Activated CD8-positive, alpha-beta memory T cell treated with anti-CD3 and anti-CD28 coated beads for 4 hours (primary cell): ENCODE data around the gene CGNL1.

Experiments
- DNase-seq, 2 donors: peaks; one replicate each; pipeline ENCODE4 v3.0.0-alpha.2; 2020; ENCODE audit warnings: low read depth in 2 of 2

Gene CGNL1

GRCh38 chr15:57456559-57456958 is 80.3 kb downstream of the CGNL1 start:
- DNase-seq: no peak

GRCh38 chr15:57457726-57458125 is 81.4 kb downstream of the CGNL1 start:
- no peak for DNase-seq

GRCh38 chr15:57458356-57458781 is 82.1 kb downstream of the CGNL1 start:
- no peak for DNase-seq

GRCh38 chr15:57460208-57460816 is 84.0 kb downstream of the CGNL1 start:
- DNase-seq: no peak

- DNase-seq: no peak
These were observed 85.2 kb downstream of the CGNL1 start for GRCh38 chr15:57461541-57461940.

GRCh38 chr15:57462381-57462780 is 86.1 kb downstream of the CGNL1 start:
- no peak for DNase-seq

- no peak for DNase-seq
These were observed 87.1 kb downstream of the CGNL1 start for GRCh38 chr15:57463360-57463759.

- DNase-seq: no peak
These were observed 88.2 kb downstream of the CGNL1 start for GRCh38 chr15:57464480-57464879.

GRCh38 chr15:57468486-57468885 is 92.2 kb downstream of the CGNL1 start:
- DNase-seq: no peak

- DNase-seq: no peak
These were observed 94.2 kb downstream of the CGNL1 start for GRCh38 chr15:57470543-57470942.

- DNase-seq: no peak
These were observed 96.6 kb downstream of the CGNL1 start for GRCh38 chr15:57472861-57473260.

GRCh38 chr15:57476533-57476975 is 100.2 kb downstream of the CGNL1 start:
- no peak for DNase-seq

- no peak for DNase-seq
These were observed 101.6 kb downstream of the CGNL1 start for GRCh38 chr15:57477736-57478522.

- DNase-seq: no peak
These were observed 102.7 kb downstream of the CGNL1 start for GRCh38 chr15:57479005-57479404.

GRCh38 chr15:57481038-57481705 is 104.9 kb downstream of the CGNL1 start:
- DNase-seq: no peak

GRCh38 chr15:57485869-57486268 is 109.6 kb downstream of the CGNL1 start:
- no peak for DNase-seq

GRCh38 chr15:57486833-57487232 is 110.5 kb downstream of the CGNL1 start:
- no peak for DNase-seq

- DNase-seq: no peak
These were observed 112.8 kb downstream of the CGNL1 start for GRCh38 chr15:57489122-57489521.

GRCh38 chr15:57493351-57493750 is 117.0 kb downstream of the CGNL1 start:
- no peak for DNase-seq

GRCh38 chr15:57494581-57494980 is 118.3 kb downstream of the CGNL1 start:
- DNase-seq: no peak

GRCh38 chr15:57495041-57495440 is 118.7 kb downstream of the CGNL1 start:
- DNase-seq: no peak

GRCh38 chr15:57495554-57496165 is 119.4 kb downstream of the CGNL1 start:
- DNase-seq: no peak
